Spleen (tissue), 7 donors: ENCODE results near the gene JADE2.

Experiments used
- POLR2A ChIP-seq, 3 donors: fragments of 450-650 bp; IDR thresholded peaks; one replicate each; pipeline ENCODE4 v1.5.1; 2017; ENCODE audit warnings: antibody characterized with exemption in 3 of 3, mild to moderate bottlenecking in 1 of 3
- TF ChIP-seq, protein P1 (sequence below), 11 experiments: fragments of 200-600 bp in 7 of 11; fragments of 450-650 bp in 4 of 11; sonication (generic) in 4 of 11; IDR thresholded peaks in 8 of 11; conservative IDR thresholded peaks in 3 of 11; 1 replicate in 7 of 11; 2 replicates in 4 of 11; pipeline versions ENCODE4 v1.4.0 to v1.8.0; 2016 to 2021; ENCODE audit warnings: antibody characterized with exemption in 11 of 11, inconsistent platforms in 4 of 11, mild to moderate bottlenecking in 1 of 11
- donor health status: DM: no; HTN: no; CAD: no; lungs with moderate emphysema.
- donor health status: DM: no; HTN: no; CAD: no.
- donor health status: DM: no; HTN: no; CAD: no.

DNA sequence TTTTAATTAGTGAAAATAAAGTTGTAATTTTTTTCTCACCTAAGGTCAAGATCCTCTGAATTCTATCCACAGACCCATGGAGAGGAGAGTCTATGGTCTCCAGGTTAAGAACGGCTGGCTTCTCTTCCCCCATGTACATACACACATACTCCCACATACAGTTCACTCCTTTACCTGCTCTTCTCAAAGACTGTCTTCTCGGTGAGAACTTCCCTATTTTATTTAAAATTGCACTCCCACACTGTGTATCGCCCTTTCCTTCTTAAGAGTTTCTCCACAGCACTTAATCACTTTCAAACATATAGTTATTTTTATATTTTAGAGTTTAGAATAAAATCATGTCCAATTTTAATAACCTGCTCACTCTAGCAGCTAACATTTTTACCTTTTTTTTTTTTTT is 3.6 kb upstream of the JADE2 start:
- no peak for TF ChIP-seq POLR2A (IDR thresholded peaks at IDR 0.05)
- TF ChIP-seq, protein P1, sequence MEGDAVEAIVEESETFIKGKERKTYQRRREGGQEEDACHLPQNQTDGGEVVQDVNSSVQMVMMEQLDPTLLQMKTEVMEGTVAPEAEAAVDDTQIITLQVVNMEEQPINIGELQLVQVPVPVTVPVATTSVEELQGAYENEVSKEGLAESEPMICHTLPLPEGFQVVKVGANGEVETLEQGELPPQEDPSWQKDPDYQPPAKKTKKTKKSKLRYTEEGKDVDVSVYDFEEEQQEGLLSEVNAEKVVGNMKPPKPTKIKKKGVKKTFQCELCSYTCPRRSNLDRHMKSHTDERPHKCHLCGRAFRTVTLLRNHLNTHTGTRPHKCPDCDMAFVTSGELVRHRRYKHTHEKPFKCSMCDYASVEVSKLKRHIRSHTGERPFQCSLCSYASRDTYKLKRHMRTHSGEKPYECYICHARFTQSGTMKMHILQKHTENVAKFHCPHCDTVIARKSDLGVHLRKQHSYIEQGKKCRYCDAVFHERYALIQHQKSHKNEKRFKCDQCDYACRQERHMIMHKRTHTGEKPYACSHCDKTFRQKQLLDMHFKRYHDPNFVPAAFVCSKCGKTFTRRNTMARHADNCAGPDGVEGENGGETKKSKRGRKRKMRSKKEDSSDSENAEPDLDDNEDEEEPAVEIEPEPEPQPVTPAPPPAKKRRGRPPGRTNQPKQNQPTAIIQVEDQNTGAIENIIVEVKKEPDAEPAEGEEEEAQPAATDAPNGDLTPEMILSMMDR (IDR thresholded peaks at IDR 0.05 in 8 of 11, conservative IDR thresholded peaks at IDR 0.05 in 3 of 11) = no peak
